CD4-positive, alpha-beta T cell treated with Interferon gamma for 1 hour (primary cell): ENCODE measurements around the gene EID3.

Experiments
- DNase-seq: peaks from one replicate; pipeline ENCODE4 v3.0.0-alpha.2; 2020

EID3 gene

DNA sequence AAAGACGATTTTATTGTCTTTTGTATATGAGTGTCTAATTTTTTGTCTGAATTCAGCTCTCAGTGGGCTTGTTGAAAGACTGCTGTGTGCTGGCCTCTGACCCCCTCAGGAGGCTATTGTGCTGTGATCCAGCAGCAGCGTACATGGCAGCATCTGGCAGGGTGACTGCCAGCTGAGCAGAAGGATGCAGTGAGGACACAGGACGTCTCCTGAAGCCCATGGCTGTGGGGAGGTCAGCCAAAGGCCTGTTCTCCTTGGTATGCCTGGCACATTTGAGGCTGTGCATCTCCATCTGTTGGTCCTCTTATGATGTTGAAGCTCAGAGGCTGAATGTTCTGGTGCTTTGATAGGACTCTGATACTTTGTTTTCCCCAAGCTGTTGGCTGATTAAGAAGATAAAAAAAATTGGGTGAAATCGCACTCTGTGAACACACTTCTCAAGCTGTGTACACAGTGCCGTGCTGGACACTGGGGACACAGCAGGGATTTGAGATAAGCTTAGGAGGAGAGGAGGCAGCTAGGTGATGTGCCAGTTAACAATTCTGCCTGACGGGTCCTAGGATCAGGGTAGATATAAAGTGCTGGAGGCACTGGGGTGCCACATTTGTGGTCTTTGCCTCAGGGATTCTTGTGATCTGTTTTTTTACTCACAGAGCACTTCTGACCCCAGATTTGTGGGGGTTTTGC, 37.5 kb downstream of the EID3 start:
- DNase-seq = no peak

DNA sequence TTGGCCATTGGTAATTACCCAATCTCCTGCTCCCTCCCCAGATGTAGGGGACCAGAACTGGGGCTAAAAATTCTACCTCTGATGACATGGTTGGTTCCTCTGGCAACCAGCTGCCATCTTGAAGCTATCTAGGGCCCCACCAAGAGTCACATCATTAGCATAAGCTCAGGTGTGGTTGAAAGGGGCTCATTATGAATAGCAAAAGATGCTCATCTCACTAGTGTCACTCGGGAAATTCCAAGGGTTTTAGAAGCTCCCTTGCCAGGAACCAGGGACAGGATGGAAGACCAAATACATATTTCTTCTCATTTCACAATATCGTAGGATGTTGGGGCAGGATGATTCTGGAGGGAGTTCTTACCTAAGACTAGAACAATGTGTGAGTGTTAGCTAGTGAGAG, 38.6 kb downstream of the EID3 start:
- DNase-seq = no peak

DNA sequence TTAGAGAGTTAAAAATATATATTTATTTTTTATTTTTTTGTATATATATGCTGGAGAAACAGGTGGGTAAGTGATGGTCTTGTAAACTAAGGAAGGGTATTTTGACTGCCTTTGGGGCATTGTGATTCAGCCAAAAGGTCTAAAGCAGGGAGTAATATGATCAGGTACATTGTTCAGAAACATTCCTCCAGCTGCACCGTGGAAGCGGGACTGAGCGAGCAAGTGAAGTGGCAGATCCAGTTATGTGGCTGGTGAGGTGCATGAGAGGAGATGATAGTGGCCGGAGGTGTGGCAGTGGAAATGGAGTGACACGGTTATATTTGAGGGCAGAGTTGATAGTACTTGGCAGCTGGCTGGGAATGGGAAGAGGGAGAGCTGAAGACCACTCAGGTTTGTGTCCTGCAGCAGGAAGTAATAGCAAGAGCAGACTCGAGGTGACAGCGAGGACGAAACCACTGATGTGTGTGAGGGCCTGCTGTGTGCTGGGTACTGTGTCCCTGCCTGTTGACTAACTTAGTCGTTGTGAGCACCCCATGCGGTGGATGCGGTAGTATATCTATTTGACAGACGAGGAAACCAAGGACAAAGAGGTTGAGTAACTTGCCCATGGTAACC, 39.2 kb downstream of the EID3 start:
- DNase-seq = no peak

DNA sequence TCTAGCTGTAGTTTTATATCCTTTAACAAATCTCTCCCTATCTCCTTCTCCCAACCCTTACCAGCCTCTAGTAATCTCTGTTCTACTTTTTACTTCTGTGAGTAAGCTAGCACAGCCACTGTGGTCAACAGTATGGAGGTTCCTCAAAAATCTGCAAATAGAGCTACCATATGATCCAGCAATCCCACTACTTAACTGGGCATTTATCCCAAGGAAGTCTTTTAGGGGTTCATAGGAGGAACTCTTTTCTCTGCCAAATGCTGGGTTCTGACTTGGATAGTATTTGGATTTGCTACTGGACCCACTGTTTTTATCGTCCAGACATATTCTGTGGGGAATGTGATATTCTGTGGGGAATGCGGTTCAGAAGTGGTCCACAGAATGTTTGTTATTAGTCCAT, 41.1 kb downstream of the EID3 start:
- no peak for DNase-seq

GRCh38 chr12:104345234-104346066, 41.9 kb downstream of the EID3 start:
- DNase-seq = no peak

GRCh38 chr12:104347374-104348075, 44.0 kb downstream of the EID3 start:
- no peak for DNase-seq

- no peak for DNase-seq
These were observed 44.9 kb downstream of the EID3 start for GRCh38 chr12:104348283-104348993.

GRCh38 chr12:104348994-104349494, 45.5 kb downstream of the EID3 start:
- no peak for DNase-seq

GRCh38 chr12:104350211-104351056, 46.9 kb downstream of the EID3 start:
- DNase-seq = no peak

GRCh38 chr12:104351057-104351983, 47.8 kb downstream of the EID3 start:
- DNase-seq = no peak

DNA sequence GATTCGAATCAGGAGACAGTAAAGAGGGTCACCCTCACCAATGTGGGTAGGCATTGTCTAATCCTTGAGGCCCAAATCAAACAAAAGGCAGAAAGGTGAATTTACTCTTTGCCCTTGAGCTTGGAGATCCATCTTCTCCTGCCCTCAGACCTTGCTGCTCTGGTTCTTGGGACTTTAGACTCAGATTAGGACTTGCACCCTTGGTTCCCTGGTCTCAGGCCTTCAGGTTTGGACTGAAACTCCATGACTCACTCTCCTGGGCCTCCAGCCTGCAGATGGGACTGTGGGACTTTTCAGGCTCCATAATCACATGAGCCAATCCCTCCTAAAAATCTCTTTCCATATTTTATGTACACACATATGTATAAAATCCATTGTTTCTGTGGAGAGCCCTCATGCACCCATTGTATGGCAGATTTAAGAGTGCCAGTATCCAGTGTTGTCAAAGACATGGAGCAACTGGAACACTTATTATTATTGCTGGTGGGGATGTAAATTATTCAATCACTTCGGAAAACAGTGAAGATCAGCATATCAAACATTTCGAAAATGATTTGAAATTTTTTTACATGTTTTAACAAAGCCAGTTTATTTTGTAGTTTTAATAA, 48.7 kb downstream of the EID3 start:
- no peak for DNase-seq

GRCh38 chr12:104353012-104353981, 49.8 kb downstream of the EID3 start:
- no peak for DNase-seq

DNA sequence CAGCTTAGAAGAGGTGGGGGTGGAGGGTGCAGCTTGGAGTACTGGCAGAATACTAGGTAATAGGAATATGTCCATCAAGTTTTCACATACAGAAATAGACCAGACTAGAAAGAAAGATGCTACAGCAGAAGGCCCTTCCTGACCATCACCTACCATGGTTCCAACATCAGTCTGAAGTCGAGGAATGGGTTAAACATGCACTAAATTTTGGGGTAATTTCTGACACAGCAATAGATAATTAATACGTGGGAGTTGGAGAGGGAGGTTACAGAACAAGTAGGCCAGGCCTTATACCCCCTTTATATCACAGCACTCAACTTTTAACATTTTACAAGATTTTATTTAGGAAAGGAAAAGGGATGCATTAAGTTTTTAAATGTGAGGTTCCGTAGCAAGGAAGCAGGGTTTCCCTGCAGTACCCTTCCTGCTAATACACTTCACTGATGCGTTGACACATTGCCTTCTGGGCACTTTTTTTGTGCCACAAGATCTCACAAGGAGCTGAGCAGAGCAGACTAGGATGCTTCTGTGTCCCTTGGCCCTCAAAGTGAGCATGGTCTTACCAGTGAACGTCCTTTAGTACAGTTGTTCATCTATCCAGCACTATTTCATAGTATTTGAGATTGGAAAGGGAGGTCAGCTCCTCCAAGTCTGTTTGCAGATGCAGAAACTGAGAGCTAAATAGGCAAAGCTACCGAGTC, 50.8 kb downstream of the EID3 start:
- no peak for DNase-seq
